Calu3 (cell line): ENCODE measurements around the gene TEX14. TPM values are rescaled to one million over a fixed set of nuclear protein-coding genes. Genes with fewer than 3 reads are reported as not detected.
A peak's percentile ranks its signal among the peaks of the same experiment; 100 is the strongest.
"Not testable (repeated sequence)": the region's sequence is repeated elsewhere in the genome, so short reads cannot be mapped to it uniquely, and the experiment has no call there.

ENCODE experiments used
- BruUV-seq: library from RNA; stranded (reverse); fragments of 400-500 nt; replicated peaks from 2 replicates; lab custom pipeline; 2021; lab: Mats Ljungman, UMichigan
- CTCF ChIA-PET: fragments of 300-600 bp; sonication (Branson Sonifier 250); formaldehyde crosslinking; loops from one replicate; lab custom pipeline; 2022; ENCODE audit warnings: antibody characterized with exemption; lab: Charles Lee
- DNase-seq: peaks from one replicate; pipeline ENCODE4 v3.0.0; 2022
- H3K27ac Mint-ChIP-seq: one replicate; pipeline ENCODE4 v1.8.0; 2022; ENCODE audit warnings: mixed read lengths; ENCODE audit not compliant: unreplicated experiment
- H3K27me3 Mint-ChIP-seq: one replicate; pipeline ENCODE4 v1.8.0; 2022; ENCODE audit warnings: mixed read lengths; ENCODE audit not compliant: unreplicated experiment
- H3K36me3 Mint-ChIP-seq: one replicate; pipeline ENCODE4 v1.8.0; 2022; ENCODE audit warnings: mild to moderate bottlenecking, moderate library complexity, mixed read lengths; ENCODE audit not compliant: insufficient read depth, unreplicated experiment
- H3K4me1 Mint-ChIP-seq: one replicate; pipeline ENCODE4 v1.8.0; 2022; ENCODE audit warnings: mild to moderate bottlenecking, low read depth, mixed read lengths; ENCODE audit not compliant: unreplicated experiment
- H3K4me3 Mint-ChIP-seq: one replicate; pipeline ENCODE4 v1.8.0; 2022; ENCODE audit warnings: mild to moderate bottlenecking, low read depth, moderate library complexity, mixed read lengths; ENCODE audit not compliant: unreplicated experiment
- H3K9me3 Mint-ChIP-seq: one replicate; pipeline ENCODE4 v1.8.0; 2022; ENCODE audit warnings: low read depth, mixed read lengths; ENCODE audit not compliant: unreplicated experiment
- CTCF ChIP-seq: fragments of 200-600 bp; IDR thresholded peaks from one replicate; pipeline ENCODE4 v1.8.0; 2022; ENCODE audit warnings: antibody characterized with exemption; ENCODE audit not compliant: unreplicated experiment
- intact Hi-C: fragments of 100-400 bp; cut with micrococcal nuclease; formaldehyde crosslinking; loops from one replicate; pipeline ENCODE4 v1.10.0; 2022; ENCODE audit not compliant: unreplicated experiment
- total RNA-seq: library from RNA; stranded (reverse); gene quantifications from 2 replicates; pipeline ENCODE4 v1.2.3, GENCODE V29; 2022

TEX14 gene
- total RNA-seq, 1 experiment from 2014 or later = 0.07 TPM

GRCh38 chr17:58692239-58693055 lies 602 bp upstream of the TEX14 start, which contains the start of gene RAD51C:
Gene RAD51C, plus strand, starts transcription at chr17:58692602. Its CDS starts 42 bp downstream, at chr17:58692644.
- H3K36me3 Mint-ChIP-seq = peaks cover 12% of the 10 kb centered on the region
- no peaks in the 10 kb centered on the region for H3K27me3 Mint-ChIP-seq
- intact Hi-C loops = no loop called here
- TSS peak; percentile 85 for BruUV-seq
- H3K4me1 Mint-ChIP-seq = no peaks in the 10 kb centered on the region
- peak within 1 kb of the TSS; percentile 88 for H3K27ac Mint-ChIP-seq
- H3K4me3 Mint-ChIP-seq = peak within 1 kb of the TSS; percentile 86
- TF ChIP-seq CTCF = no peak
- no peaks in the 10 kb centered on the region for H3K9me3 Mint-ChIP-seq
- DNase-seq = peak; percentile 78
- CTCF ChIA-PET = interaction anchor here (0.6 to 1.3 kb wide), 5 partner anchors 23 to 173 kb away, joined by 3 to 13 read pairs (median 4); no protein-coding TSS in a partner anchor

GRCh38 chr17:58690033-58690432 lies 1.8 kb downstream of the TEX14 start:
- intact Hi-C loops, H3K4me3 Mint-ChIP-seq, DNase-seq, H3K9me3 Mint-ChIP-seq, BruUV-seq, H3K27ac Mint-ChIP-seq, H3K27me3 Mint-ChIP-seq, CTCF ChIA-PET, H3K4me1 Mint-ChIP-seq: not testable (repeated sequence)
- H3K36me3 Mint-ChIP-seq = peaks cover 12% of the 10 kb centered on the region

GRCh38 chr17:58688521-58688920 lies 3.3 kb downstream of the TEX14 start:
- Mint-ChIP-seq H3K4me1 (no peaks in the 10 kb centered on the region), H3K36me3 (peaks cover 12% of the 10 kb centered on the region), H3K27ac (no peak overlapping the region), H3K4me3 (no peak overlapping the region), H3K9me3 (no peaks in the 10 kb centered on the region), H3K27me3 (no peaks in the 10 kb centered on the region)
- no TSS peak for BruUV-seq
- intact Hi-C loops = no loop called here
- DNase-seq = no peak
- TF ChIP-seq CTCF = no peak
- CTCF ChIA-PET = no interaction called here

- intact Hi-C loops = no loop called here
- CTCF ChIA-PET = interaction anchor here (0.6 kb wide), 1 partner anchor 17 kb away, joined by 5 read pairs; no protein-coding TSS in a partner anchor
- no peak for TF ChIP-seq CTCF
- no peak overlapping the region for H3K4me3 Mint-ChIP-seq
- H3K4me1 Mint-ChIP-seq = no peaks in the 10 kb centered on the region
- no peak for DNase-seq
- H3K9me3 Mint-ChIP-seq = no peaks in the 10 kb centered on the region
- BruUV-seq = no TSS peak
- no peaks in the 10 kb centered on the region for H3K36me3 Mint-ChIP-seq
- H3K27ac Mint-ChIP-seq = no peak overlapping the region
- no peaks in the 10 kb centered on the region for H3K27me3 Mint-ChIP-seq
Observed at GRCh38 chr17:58686980-58687379, 4.9 kb downstream of the TEX14 start.

GRCh38 chr17:58684462-58684861 lies 7.4 kb downstream of the TEX14 start:
- DNase-seq, intact Hi-C loops, H3K27ac Mint-ChIP-seq, H3K9me3 Mint-ChIP-seq, BruUV-seq, H3K36me3 Mint-ChIP-seq, H3K27me3 Mint-ChIP-seq, H3K4me1 Mint-ChIP-seq, H3K4me3 Mint-ChIP-seq, CTCF ChIA-PET: not testable (repeated sequence)
